HEK293T (cell line): ENCODE data around the gene RUNX3.

Source experiments
- CTCF ChIA-PET: fragments of 350-600 bp; formaldehyde crosslinking; extraction: SDS; loops from one replicate; lab custom pipeline; 2021; ENCODE audit warnings: antibody characterized with exemption, inconsistent platforms; lab: Yijun Ruan, JAX
- POLR2A ChIA-PET: fragments of 350-600 bp; formaldehyde crosslinking; extraction: SDS; loops from one replicate; lab custom pipeline; 2020; ENCODE audit warnings: antibody characterized with exemption, inconsistent platforms; lab: Yijun Ruan, JAX
- DNase-seq: peaks from one replicate; pipeline ENCODE4 v3.0.0; 2012; ENCODE audit warnings: mixed read lengths; ENCODE audit errors: extremely low spot score
- ARNT ChIP-seq: fragments of 450-650 bp; IDR thresholded peaks from 2 replicates; pipeline ENCODE4 v1.6.1; 2017; ENCODE audit warnings: mild to moderate bottlenecking
- BHLHE40 ChIP-seq: fragments of 450-650 bp; IDR thresholded peaks from 2 replicates; pipeline ENCODE4 v1.6.1; 2016; ENCODE audit warnings: mild to moderate bottlenecking, moderate library complexity, borderline replicate concordance
- CTBP1 ChIP-seq: fragments of 450-650 bp; IDR thresholded peaks from 2 replicates; pipeline ENCODE4 v1.6.1; 2016; ENCODE audit warnings: borderline replicate concordance
- ELF4 ChIP-seq: fragments of 450-650 bp; IDR thresholded peaks from 2 replicates; pipeline ENCODE4 v1.6.1; 2017; ENCODE audit warnings: antibody characterized with exemption
- FOXA1 ChIP-seq: fragments of 450-650 bp; IDR thresholded peaks from 2 replicates; pipeline ENCODE4 v1.6.1; 2016; ENCODE audit warnings: mild to moderate bottlenecking
- FOXK2 ChIP-seq: fragments of 450-650 bp; IDR thresholded peaks from 2 replicates; pipeline ENCODE4 v1.6.1; 2016; ENCODE audit warnings: mild to moderate bottlenecking
- FOXM1 ChIP-seq: fragments of 450-650 bp; IDR thresholded peaks from 2 replicates; pipeline ENCODE4 v1.6.1; 2017; ENCODE audit warnings: mild to moderate bottlenecking, borderline replicate concordance
- HDGF ChIP-seq: fragments of 450-650 bp; IDR thresholded peaks from 2 replicates; pipeline ENCODE4 v1.6.1; 2017; ENCODE audit warnings: antibody characterized with exemption, borderline replicate concordance
- L3MBTL2 ChIP-seq: fragments of 450-650 bp; conservative IDR thresholded peaks from 2 replicates; pipeline ENCODE4 v1.6.1; 2016; ENCODE audit warnings: mild to moderate bottlenecking
- LEF1 ChIP-seq: fragments of 450-650 bp; IDR thresholded peaks from 2 replicates; pipeline ENCODE4 v1.6.1; 2017; ENCODE audit warnings: mild to moderate bottlenecking, borderline replicate concordance
- NFRKB ChIP-seq: fragments of 450-650 bp; IDR thresholded peaks from 2 replicates; pipeline ENCODE4 v1.6.1; 2016; ENCODE audit warnings: mild to moderate bottlenecking, moderate library complexity
- PKNOX1 ChIP-seq: fragments of 450-650 bp; IDR thresholded peaks from 2 replicates; pipeline ENCODE4 v1.6.1; 2016
- SP1 ChIP-seq: fragments of 450-650 bp; IDR thresholded peaks from 2 replicates; pipeline ENCODE4 v1.6.1; 2017
- SUZ12 ChIP-seq: fragments of 450-650 bp; IDR thresholded peaks from 2 replicates; pipeline ENCODE4 v1.6.1; 2016; ENCODE audit warnings: mild to moderate bottlenecking
- TARDBP ChIP-seq: fragments of 450-650 bp; IDR thresholded peaks from 2 replicates; pipeline ENCODE4 v1.6.1; 2016
- ZNF384 ChIP-seq: fragments of 450-650 bp; IDR thresholded peaks from 2 replicates; pipeline ENCODE4 v1.6.1; 2016

Gene RUNX3

GRCh38 chr1:24875991-24876506 is 54.0 kb downstream of the RUNX3 start:
- ChIA-PET POLR2A (no interaction called here), CTCF (no interaction called here)
- DNase-seq: no peak
- TF ChIP-seq SP1 (no peak), PKNOX1 (no peak), ZNF384 (no peak), BHLHE40 (no peak), ELF4 (no peak), ARNT (no peak), TARDBP (no peak)

- TF ChIP-seq FOXA1: no peak
- TF ChIP-seq CTBP1: no peak
- no peak for TF ChIP-seq SUZ12
- no peak for TF ChIP-seq ZNF384
- TF ChIP-seq FOXM1: no peak
- no peak for TF ChIP-seq HDGF
- no peak for TF ChIP-seq ARNT
- POLR2A ChIA-PET: no interaction called here
- CTCF ChIA-PET: interaction anchor here (0.6 kb wide), 1 partner anchor 98 kb away, joined by 3 read pairs; no protein-coding TSS in a partner anchor
- DNase-seq: no peak
Observed at GRCh38 chr1:24875257-24875656, 54.8 kb downstream of the RUNX3 start.

- ChIA-PET CTCF (interaction anchor here (0.6 kb wide), 2 partner anchors 26 to 99 kb away, joined by 3 to 4 read pairs; no protein-coding TSS in a partner anchor), POLR2A (interaction anchor here (0.5 kb wide), 1 partner anchor 197 kb away, joined by 3 read pairs; no protein-coding TSS in a partner anchor)
- no peak for DNase-seq
- TF ChIP-seq LEF1 (no peak), NFRKB (no peak), PKNOX1 (no peak), FOXM1 (no peak), ARNT (no peak), L3MBTL2 (no peak), TARDBP (no peak), SP1 (no peak), HDGF (no peak), ZNF384 (no peak), BHLHE40 (no peak), CTBP1 (no peak), FOXA1 (no peak), FOXK2 (no peak), ELF4 (no peak), SUZ12 (no peak)
Observed at GRCh38 chr1:24874611-24875234, 55.4 kb downstream of the RUNX3 start.

- CTCF ChIA-PET: interaction anchor here (0.6 to 0.7 kb wide), 2 partner anchors 25 to 26 kb away, joined by 3 to 4 read pairs; no protein-coding TSS in a partner anchor
- POLR2A ChIA-PET: interaction anchor here (0.5 kb wide), 1 partner anchor 198 kb away, joined by 3 read pairs; no protein-coding TSS in a partner anchor
- TF ChIP-seq ZNF384: no peak
- no peak for TF ChIP-seq PKNOX1
- TF ChIP-seq FOXM1: no peak
- no peak for TF ChIP-seq SP1
- no peak for TF ChIP-seq HDGF
- TF ChIP-seq NFRKB: no peak
- TF ChIP-seq CTBP1: no peak
- TF ChIP-seq FOXK2: no peak
- TF ChIP-seq LEF1: no peak
- no peak for TF ChIP-seq SUZ12
- TF ChIP-seq ARNT: no peak
- TF ChIP-seq ELF4: no peak
- no peak for TF ChIP-seq TARDBP
- TF ChIP-seq FOXA1: no peak
- no peak for TF ChIP-seq L3MBTL2
- no peak for TF ChIP-seq BHLHE40
- no peak for DNase-seq
Observed at GRCh38 chr1:24874056-24874455, 56.0 kb downstream of the RUNX3 start.

GRCh38 chr1:24873148-24873547 is 56.9 kb downstream of the RUNX3 start:
- ChIA-PET POLR2A (no interaction called here), CTCF (no interaction called here)
- DNase-seq: no peak
- TF ChIP-seq ZNF384: no peak
- TF ChIP-seq SP1: no peak
- TF ChIP-seq ELF4: no peak
- TF ChIP-seq HDGF: no peak
- no peak for TF ChIP-seq LEF1
- TF ChIP-seq NFRKB: no peak
- no peak for TF ChIP-seq FOXA1
- TF ChIP-seq FOXM1: no peak
